Measurements from ENCODE around the gene PCDHA1.
"Not testable (repeated sequence)": the region's sequence is repeated elsewhere in the genome, so short reads cannot be mapped to it uniquely, and the experiment has no call there.

PCDHA1 gene

DNA sequence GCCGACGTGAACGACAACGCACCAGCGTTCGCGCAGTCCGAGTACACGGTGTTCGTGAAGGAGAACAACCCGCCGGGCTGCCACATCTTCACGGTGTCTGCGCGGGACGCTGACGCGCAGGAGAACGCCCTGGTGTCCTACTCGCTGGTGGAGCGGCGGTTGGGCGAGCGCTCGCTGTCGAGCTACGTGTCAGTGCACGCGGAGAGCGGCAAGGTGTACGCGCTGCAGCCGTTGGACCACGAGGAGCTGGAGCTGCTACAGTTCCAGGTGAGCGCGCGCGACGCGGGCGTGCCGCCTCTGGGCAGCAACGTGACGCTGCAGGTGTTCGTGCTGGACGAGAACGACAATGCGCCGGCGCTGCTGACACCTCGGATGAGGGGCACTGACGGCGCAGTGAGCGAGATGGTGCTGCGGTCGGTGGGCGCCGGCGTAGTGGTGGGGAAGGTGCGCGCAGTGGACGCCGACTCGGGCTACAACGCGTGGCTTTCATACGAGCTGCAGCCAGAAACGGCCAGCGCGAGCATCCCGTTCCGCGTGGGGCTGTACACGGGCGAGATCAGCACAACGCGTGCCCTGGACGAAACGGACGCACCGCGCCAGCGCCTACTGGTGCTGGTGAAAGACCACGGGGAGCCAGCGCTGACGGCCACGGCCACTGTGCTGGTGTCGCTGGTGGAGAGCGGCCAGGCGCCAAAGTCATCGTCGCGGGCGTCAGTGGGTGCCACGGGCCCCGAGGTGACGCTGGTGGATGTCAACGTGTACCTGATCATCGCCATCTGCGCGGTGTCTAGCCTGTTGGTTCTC, 64.1 kb downstream of the PCDHA1 start:
- not testable (repeated sequence) for DNase-seq (ENCODE audit: low read depth, low spot score)

GRCh38 chr5:140855772-140856674, 70.1 kb downstream of the PCDHA1 start, which contains the start of gene PCDHA10:
Gene PCDHA10 (plus strand): TSS chr5:140855897. CDS start chr5:140856049, 152 bp downstream.
- DNase-seq (ENCODE audit: low read depth, low spot score) = peak; percentile 64

DNA sequence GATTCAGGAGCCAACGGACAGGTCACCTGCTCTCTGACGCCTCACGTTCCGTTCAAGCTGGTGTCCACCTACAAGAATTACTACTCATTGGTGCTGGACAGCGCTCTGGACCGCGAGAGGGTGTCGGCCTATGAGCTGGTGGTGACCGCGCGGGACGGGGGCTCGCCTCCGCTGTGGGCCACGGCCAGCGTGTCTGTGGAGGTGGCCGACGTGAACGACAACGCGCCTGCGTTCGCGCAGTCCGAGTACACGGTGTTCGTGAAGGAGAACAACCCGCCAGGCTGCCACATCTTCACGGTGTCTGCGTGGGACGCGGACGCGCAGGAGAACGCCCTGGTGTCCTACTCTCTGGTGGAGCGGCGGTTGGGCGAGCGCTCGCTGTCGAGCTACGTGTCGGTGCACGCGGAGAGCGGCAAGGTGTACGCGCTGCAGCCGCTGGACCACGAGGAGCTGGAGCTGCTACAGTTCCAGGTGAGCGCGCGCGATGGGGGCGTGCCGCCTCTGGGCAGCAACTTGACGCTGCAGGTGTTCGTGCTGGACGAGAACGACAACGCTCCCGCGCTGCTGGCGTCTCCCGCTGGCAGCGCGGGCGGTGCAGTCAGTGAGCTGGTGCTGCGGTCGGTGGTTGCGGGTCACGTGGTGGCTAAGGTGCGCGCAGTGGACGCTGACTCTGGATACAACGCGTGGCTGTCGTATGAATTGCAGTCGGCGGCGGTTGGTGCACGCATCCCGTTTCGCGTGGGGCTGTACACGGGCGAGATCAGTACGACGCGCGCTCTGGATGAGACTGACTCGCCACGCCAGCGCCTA, 71.4 kb downstream of the PCDHA1 start:
- DNase-seq (ENCODE audit: low read depth, low spot score) = no peak

GRCh38 chr5:140857987-140858240, 72.0 kb downstream of the PCDHA1 start:
- DNase-seq (ENCODE audit: low read depth, low spot score) = no peak

DNA sequence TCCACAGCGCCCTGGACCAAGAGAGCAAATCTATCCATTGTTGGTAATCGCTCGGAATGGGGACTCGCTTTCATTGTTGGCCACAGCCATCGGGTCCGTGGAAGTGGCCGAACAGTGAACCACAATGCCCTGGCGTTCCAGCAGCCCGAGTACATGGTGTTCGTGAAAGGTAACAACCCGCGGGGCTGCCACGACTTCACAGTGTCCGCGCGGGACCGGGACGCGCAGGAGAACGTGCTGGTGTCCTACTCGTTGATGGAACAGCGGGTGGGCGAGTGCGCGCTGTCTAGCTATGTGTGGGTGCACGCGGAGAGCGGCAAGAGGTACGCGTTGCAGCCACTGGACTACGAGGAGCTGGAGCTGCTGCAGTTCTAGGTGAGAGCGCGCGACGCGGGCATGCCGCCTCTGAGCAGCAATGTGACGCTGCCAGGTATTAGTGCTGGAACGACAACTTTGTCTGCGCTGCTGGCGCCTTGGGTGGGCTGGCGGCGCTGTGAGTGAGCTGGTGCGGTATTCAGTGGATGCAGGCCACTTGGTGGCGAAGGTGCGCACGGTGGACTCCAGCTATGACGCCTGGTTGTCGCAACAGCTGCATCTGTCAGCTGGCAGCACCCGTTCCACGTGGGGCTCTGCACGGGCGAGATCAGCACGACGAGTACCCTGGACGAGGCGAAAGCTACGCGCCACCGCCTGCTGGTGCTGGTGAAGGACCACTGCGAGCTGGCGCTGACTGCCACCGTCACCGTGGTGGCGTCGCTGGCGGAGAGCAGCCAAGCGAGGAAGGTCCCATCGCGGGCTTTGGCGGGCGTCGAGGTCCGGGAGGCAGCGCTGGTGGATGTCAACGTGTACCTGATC, 76.7 kb downstream of the PCDHA1 start:
- no peak for DNase-seq (ENCODE audit: low read depth, low spot score)

GRCh38 chr5:140868721-140869554, 83.0 kb downstream of the PCDHA1 start, which contains the start of gene PCDHA11:
Gene PCDHA11 (plus strand): TSS chr5:140868957. CDS start chr5:140869104, 147 bp downstream.
- DNase-seq (ENCODE audit: low read depth, low spot score) = peak; percentile 61

GRCh38 chr5:140869555-140869886, 83.6 kb downstream of the PCDHA1 start:
- DNase-seq (ENCODE audit: low read depth, low spot score) = no peak

DNA sequence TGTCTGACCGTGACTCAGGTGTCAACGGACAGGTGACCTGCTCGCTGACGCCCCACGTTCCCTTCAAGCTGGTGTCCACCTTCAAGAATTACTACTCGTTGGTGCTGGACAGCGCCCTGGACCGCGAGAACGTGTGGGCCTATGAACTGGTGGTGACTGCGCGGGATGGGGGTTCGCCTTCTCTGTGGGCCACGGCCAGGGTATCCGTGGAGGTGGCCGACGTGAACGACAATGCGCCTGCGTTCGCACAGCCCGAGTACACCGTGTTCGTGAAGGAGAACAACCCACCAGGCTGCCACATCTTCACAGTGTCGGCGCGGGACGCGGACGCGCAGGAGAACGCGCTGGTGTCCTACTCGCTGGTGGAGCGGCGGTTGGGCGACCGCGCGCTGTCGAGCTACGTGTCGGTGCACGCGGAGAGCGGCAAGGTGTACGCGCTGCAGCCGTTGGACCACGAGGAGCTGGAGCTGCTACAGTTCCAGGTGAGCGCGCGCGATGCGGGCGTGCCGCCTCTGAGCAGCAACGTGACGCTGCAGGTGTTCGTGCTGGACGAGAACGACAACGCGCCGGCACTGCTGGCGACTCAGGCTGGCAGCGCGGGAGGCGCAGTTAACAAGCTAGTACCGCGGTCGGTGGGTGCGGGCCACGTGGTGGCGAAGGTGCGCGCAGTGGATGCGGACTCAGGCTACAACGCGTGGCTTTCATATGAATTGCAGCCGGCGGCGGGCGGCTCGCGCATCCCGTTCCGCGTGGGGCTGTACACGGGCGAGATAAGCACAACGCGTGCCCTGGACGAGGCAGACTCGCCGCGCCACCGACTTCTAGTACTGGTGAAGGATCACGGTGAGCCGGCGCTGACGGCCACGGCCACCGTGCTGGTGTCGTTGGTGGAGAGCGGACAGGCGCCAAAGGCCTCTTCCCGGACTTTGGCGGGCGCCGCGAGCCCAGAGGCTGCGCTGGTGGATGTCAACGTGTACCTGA, 84.6 kb downstream of the PCDHA1 start:
- DNase-seq (ENCODE audit: low read depth, low spot score) = no peak

GRCh38 chr5:140875085-140876065, 89.4 kb downstream of the PCDHA1 start, which contains the start of gene PCDHA12:
Gene PCDHA12 (plus strand): TSS chr5:140875308. CDS start chr5:140875473, 165 bp downstream.
- peak; percentile 49 for DNase-seq (ENCODE audit: low read depth, low spot score)

DNA sequence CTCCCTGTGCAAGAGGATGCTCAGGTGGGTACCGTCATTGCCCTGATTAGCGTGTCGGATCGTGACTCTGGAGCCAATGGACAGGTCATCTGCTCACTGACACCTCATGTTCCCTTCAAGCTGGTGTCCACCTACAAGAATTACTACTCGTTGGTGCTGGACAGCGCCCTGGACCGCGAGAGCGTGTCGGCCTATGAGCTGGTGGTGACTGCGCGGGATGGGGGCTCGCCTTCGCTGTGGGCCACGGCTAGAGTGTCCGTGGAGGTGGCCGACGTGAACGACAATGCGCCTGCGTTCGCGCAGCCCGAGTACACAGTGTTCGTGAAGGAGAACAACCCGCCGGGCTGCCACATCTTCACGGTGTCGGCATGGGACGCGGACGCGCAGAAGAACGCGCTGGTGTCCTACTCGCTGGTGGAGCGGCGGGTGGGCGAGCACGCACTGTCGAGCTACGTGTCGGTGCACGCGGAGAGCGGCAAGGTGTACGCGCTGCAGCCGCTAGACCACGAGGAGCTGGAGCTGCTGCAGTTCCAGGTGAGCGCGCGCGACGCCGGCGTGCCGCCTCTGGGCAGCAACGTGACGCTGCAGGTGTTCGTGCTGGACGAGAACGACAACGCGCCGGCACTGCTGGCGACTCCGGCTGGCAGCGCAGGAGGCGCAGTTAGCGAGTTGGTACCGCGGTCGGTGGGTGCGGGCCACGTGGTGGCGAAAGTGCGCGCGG, 90.8 kb downstream of the PCDHA1 start:
- DNase-seq (ENCODE audit: low read depth, low spot score) = not testable (repeated sequence)

GRCh38 chr5:140877262-140877581, 91.3 kb downstream of the PCDHA1 start:
- DNase-seq (ENCODE audit: low read depth, low spot score) = no peak

GRCh38 chr5:140881889-140882590, 96.1 kb downstream of the PCDHA1 start, which contains the start of gene PCDHA13:
Gene PCDHA13 (plus strand): TSS chr5:140882124. CDS start chr5:140882269, 145 bp downstream.
- peak; percentile 29 for DNase-seq (ENCODE audit: low read depth, low spot score)

- DNase-seq (ENCODE audit: low read depth, low spot score) = peak; percentile 53
Observed at GRCh38 chr5:140882591-140882899, 96.6 kb downstream of the PCDHA1 start.

GRCh38 chr5:140883373-140883772, 97.4 kb downstream of the PCDHA1 start:
- no peak for DNase-seq (ENCODE audit: low read depth, low spot score)

GRCh38 chr5:140883927-140884697, 98.2 kb downstream of the PCDHA1 start:
- no peak for DNase-seq (ENCODE audit: low read depth, low spot score)

- no peak for DNase-seq (ENCODE audit: low read depth, low spot score)
Observed at GRCh38 chr5:140916325-140916724, 130.4 kb downstream of the PCDHA1 start.

Data from ELF-1 (cell line).